ENCODE measurements around the gene FOXI3.

Gene FOXI3

GRCh38 chr2:88472811-88473210 lies 20.3 kb upstream of the FOXI3 start:
- Histone ChIP-seq H3K27ac (ENCODE audit: low read length, poor library complexity, severe bottlenecking) (no peak overlapping the region), H3K79me1 (replicated peaks; ENCODE audit: low read length, poor library complexity, severe bottlenecking) (no peaks in the 10 kb centered on the region), H2BK5ac (ENCODE audit: low read depth, low read length, poor library complexity, severe bottlenecking) (no peak overlapping the region), H3K14ac (ENCODE audit: low read length in 2 of 2) (no peak overlapping the region), H2BK15ac (ENCODE audit: low read depth, poor library complexity, severe bottlenecking) (no peak overlapping the region), H2BK12ac (ENCODE audit: low read length in 2 of 2) (no peak overlapping the region), H2AFZ (ENCODE audit: low read depth, low read length) (no peak overlapping the region), H3K4ac (ENCODE audit: low read depth in 1 of 2, low read length in 2 of 2) (no peak overlapping the region), H3K4me2 (ENCODE audit: low read length, poor library complexity, severe bottlenecking) (no peak overlapping the region), H3K9me3 (ENCODE audit: control insufficient read depth, low read length) (peaks cover 3% of the 10 kb centered on the region), H3K23ac (ENCODE audit: low read length in 2 of 2) (no peak overlapping the region), H4K91ac (ENCODE audit: low read length) (no peak overlapping the region), H2AK5ac (ENCODE audit: low read length, severe bottlenecking) (no peak overlapping the region), H3K36me3 (ENCODE audit: control insufficient read depth in 1 of 2, insufficient read depth in 2 of 2, low read depth in 1 of 2, low read length in 2 of 2) (no peaks in the 10 kb centered on the region), H3K27me3 (ENCODE audit: control insufficient read depth in 1 of 2, insufficient read depth in 1 of 2, low read length in 2 of 2) (peaks cover 0 to 17% of the 10 kb centered on the region in 2 experiments), H3K18ac (ENCODE audit: low read depth in 1 of 2, low read length in 2 of 2) (no peak overlapping the region), H4K8ac (ENCODE audit: low read length) (no peak overlapping the region), H2BK120ac (ENCODE audit: low read depth, low read length) (no peak overlapping the region), H3K9ac (ENCODE audit: low read length) (no peak overlapping the region), H3K4me1 (ENCODE audit: control insufficient read depth, insufficient read depth, low read depth, low read length) (no peaks in the 10 kb centered on the region), H3K4me3 (ENCODE audit: insufficient read depth in 1 of 2, low read depth in 1 of 2, low read length in 2 of 2) (no peak overlapping the region)
- WGBS = no CpG with 5 or more reads among the region's 7 CpGs
- no peak for DNase-seq

GRCh38 chr2:88471083-88471942 lies 18.8 kb upstream of the FOXI3 start:
- Histone ChIP-seq H3K14ac (ENCODE audit: low read length in 2 of 2) (no peak overlapping the region), H3K18ac (ENCODE audit: low read depth in 1 of 2, low read length in 2 of 2) (no peak overlapping the region), H3K4me2 (ENCODE audit: low read length, poor library complexity, severe bottlenecking) (no peak overlapping the region), H3K4me3 (ENCODE audit: insufficient read depth in 1 of 2, low read depth in 1 of 2, low read length in 2 of 2) (no peak overlapping the region), H2BK5ac (ENCODE audit: low read depth, low read length, poor library complexity, severe bottlenecking) (no peak overlapping the region), H4K8ac (ENCODE audit: low read length) (no peak overlapping the region), H2AFZ (ENCODE audit: low read depth, low read length) (no peak overlapping the region), H3K79me1 (replicated peaks; ENCODE audit: low read length, poor library complexity, severe bottlenecking) (no peaks in the 10 kb centered on the region), H2AK5ac (ENCODE audit: low read length, severe bottlenecking) (no peak overlapping the region), H2BK12ac (ENCODE audit: low read length in 2 of 2) (no peak overlapping the region), H2BK15ac (ENCODE audit: low read depth, poor library complexity, severe bottlenecking) (no peak overlapping the region), H3K9me3 (ENCODE audit: control insufficient read depth, low read length) (peaks cover 3% of the 10 kb centered on the region), H3K23ac (ENCODE audit: low read length in 2 of 2) (no peak overlapping the region), H3K9ac (ENCODE audit: low read length) (no peak overlapping the region), H4K91ac (ENCODE audit: low read length) (no peak overlapping the region), H2BK120ac (ENCODE audit: low read depth, low read length) (no peak overlapping the region), H3K27me3 (ENCODE audit: control insufficient read depth in 1 of 2, insufficient read depth in 1 of 2, low read length in 2 of 2) (peaks cover 0 to 17% of the 10 kb centered on the region in 2 experiments), H3K27ac (ENCODE audit: low read length, poor library complexity, severe bottlenecking) (no peak overlapping the region), H3K4me1 (ENCODE audit: control insufficient read depth, insufficient read depth, low read depth, low read length) (no peaks in the 10 kb centered on the region), H3K36me3 (ENCODE audit: control insufficient read depth in 1 of 2, insufficient read depth in 2 of 2, low read depth in 1 of 2, low read length in 2 of 2) (no peaks in the 10 kb centered on the region), H3K4ac (ENCODE audit: low read depth in 1 of 2, low read length in 2 of 2) (no peak overlapping the region)
- no peak for DNase-seq
- WGBS = 50% methylated on average over 11 of the region's 11 CpGs

- Histone ChIP-seq H2AFZ (ENCODE audit: low read depth, low read length) (no peak overlapping the region), H3K9ac (ENCODE audit: low read length) (no peak overlapping the region), H2BK12ac (ENCODE audit: low read length in 2 of 2) (no peak overlapping the region), H3K79me1 (replicated peaks; ENCODE audit: low read length, poor library complexity, severe bottlenecking) (no peaks in the 10 kb centered on the region), H2BK15ac (ENCODE audit: low read depth, poor library complexity, severe bottlenecking) (no peak overlapping the region), H3K23ac (ENCODE audit: low read length in 2 of 2) (no peak overlapping the region), H3K18ac (ENCODE audit: low read depth in 1 of 2, low read length in 2 of 2) (no peak overlapping the region), H3K36me3 (ENCODE audit: control insufficient read depth in 1 of 2, insufficient read depth in 2 of 2, low read depth in 1 of 2, low read length in 2 of 2) (no peaks in the 10 kb centered on the region), H3K9me3 (ENCODE audit: control insufficient read depth, low read length) (peaks cover 3% of the 10 kb centered on the region), H3K4me1 (ENCODE audit: control insufficient read depth, insufficient read depth, low read depth, low read length) (no peaks in the 10 kb centered on the region), H3K4me3 (ENCODE audit: insufficient read depth in 1 of 2, low read depth in 1 of 2, low read length in 2 of 2) (no peak overlapping the region), H2BK5ac (ENCODE audit: low read depth, low read length, poor library complexity, severe bottlenecking) (no peak overlapping the region), H4K8ac (ENCODE audit: low read length) (no peak overlapping the region), H3K14ac (ENCODE audit: low read length in 2 of 2) (no peak overlapping the region), H3K4me2 (ENCODE audit: low read length, poor library complexity, severe bottlenecking) (no peak overlapping the region), H3K4ac (ENCODE audit: low read depth in 1 of 2, low read length in 2 of 2) (no peak overlapping the region), H3K27me3 (ENCODE audit: control insufficient read depth in 1 of 2, insufficient read depth in 1 of 2, low read length in 2 of 2) (peaks cover 0 to 17% of the 10 kb centered on the region in 2 experiments), H4K91ac (ENCODE audit: low read length) (no peak overlapping the region), H2AK5ac (ENCODE audit: low read length, severe bottlenecking) (no peak overlapping the region), H2BK120ac (ENCODE audit: low read depth, low read length) (no peak overlapping the region), H3K27ac (ENCODE audit: low read length, poor library complexity, severe bottlenecking) (no peak overlapping the region)
- no peak for DNase-seq
- WGBS = 83% methylated on average over 3 of the region's 4 CpGs
These were observed 17.0 kb upstream of the FOXI3 start for GRCh38 chr2:88469202-88470114.

DNA sequence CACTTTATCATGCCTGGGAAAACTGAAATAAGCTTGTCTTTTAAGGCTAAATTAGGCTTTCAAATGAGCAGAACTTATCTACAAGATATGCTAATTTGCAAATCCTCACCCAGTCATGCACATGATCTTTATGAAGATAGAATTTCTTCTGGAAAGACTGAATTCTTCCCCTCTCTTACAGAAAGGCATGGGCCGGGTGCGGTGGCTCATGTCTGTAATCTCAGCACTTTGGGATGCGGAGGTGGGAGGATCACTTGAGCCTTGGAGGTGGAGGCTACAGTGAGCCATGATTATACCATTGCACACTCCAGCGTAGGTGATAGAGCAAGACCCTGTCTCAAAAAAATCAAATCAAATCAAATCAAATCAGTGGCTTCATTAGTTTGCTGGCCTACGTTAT lies 11.7 kb upstream of the FOXI3 start:
- 83% methylated on average over 3 of the region's 5 CpGs for WGBS
- Histone ChIP-seq H2BK120ac (ENCODE audit: low read depth, low read length) (no peak overlapping the region), H2AK5ac (ENCODE audit: low read length, severe bottlenecking) (no peak overlapping the region), H3K18ac (ENCODE audit: low read depth in 1 of 2, low read length in 2 of 2) (no peak overlapping the region), H2BK15ac (ENCODE audit: low read depth, poor library complexity, severe bottlenecking) (no peak overlapping the region), H2AFZ (ENCODE audit: low read depth, low read length) (no peak overlapping the region), H4K91ac (ENCODE audit: low read length) (no peak overlapping the region), H3K36me3 (ENCODE audit: control insufficient read depth in 1 of 2, insufficient read depth in 2 of 2, low read depth in 1 of 2, low read length in 2 of 2) (no peaks in the 10 kb centered on the region), H3K27ac (ENCODE audit: low read length, poor library complexity, severe bottlenecking) (no peak overlapping the region), H3K27me3 (ENCODE audit: control insufficient read depth in 1 of 2, insufficient read depth in 1 of 2, low read length in 2 of 2) (peaks cover 0 to 14% of the 10 kb centered on the region in 2 experiments), H3K14ac (ENCODE audit: low read length in 2 of 2) (no peak overlapping the region), H3K23ac (ENCODE audit: low read length in 2 of 2) (no peak overlapping the region), H2BK12ac (ENCODE audit: low read length in 2 of 2) (no peak overlapping the region), H4K8ac (ENCODE audit: low read length) (no peak overlapping the region), H3K9me3 (ENCODE audit: control insufficient read depth, low read length) (no peaks in the 10 kb centered on the region), H3K4ac (ENCODE audit: low read depth in 1 of 2, low read length in 2 of 2) (no peak overlapping the region), H3K4me2 (ENCODE audit: low read length, poor library complexity, severe bottlenecking) (no peak overlapping the region), H2BK5ac (ENCODE audit: low read depth, low read length, poor library complexity, severe bottlenecking) (no peak overlapping the region), H3K9ac (ENCODE audit: low read length) (no peak overlapping the region), H3K4me1 (ENCODE audit: control insufficient read depth, insufficient read depth, low read depth, low read length) (no peaks in the 10 kb centered on the region), H3K79me1 (replicated peaks; ENCODE audit: low read length, poor library complexity, severe bottlenecking) (no peaks in the 10 kb centered on the region), H3K4me3 (ENCODE audit: insufficient read depth in 1 of 2, low read depth in 1 of 2, low read length in 2 of 2) (no peak overlapping the region)
- no peak for DNase-seq

All from mesenchymal stem cell (in vitro differentiated cells and primary cell).